CD8-positive, alpha-beta memory T cell (primary cell): ENCODE measurements around the gene IQCK. TPM values are rescaled to one million over a fixed set of nuclear protein-coding genes. Genes with fewer than 3 reads are reported as not detected.
"Not testable (repeated sequence)": the region's sequence is repeated elsewhere in the genome, so short reads cannot be mapped to it uniquely, and the experiment has no call there.

Source experiments
- CTCF ChIA-PET: fragments of 350-600 bp; sonication (Branson Sonifier 250); formaldehyde crosslinking; loops from one replicate; lab custom pipeline; 2021; ENCODE audit warnings: antibody characterized with exemption; lab: Charles Lee
- POLR2A ChIA-PET: fragments of 350-600 bp; sonication (Branson Sonifier 250); formaldehyde crosslinking; loops from one replicate; lab custom pipeline; 2021; ENCODE audit warnings: antibody characterized with exemption; lab: Charles Lee
- DNase-seq, 5 donors: peaks; one replicate each; pipeline versions ENCODE4 v3.0.0 to v3.0.0-alpha.2; 2020 to 2022; ENCODE audit warnings: mixed read lengths in 1 of 5
- H3K27ac ChIP-seq: one replicate; pipeline ENCODE4 v1.7.0; 2013; ENCODE audit warnings: low read depth, mild to moderate bottlenecking, low read length, moderate library complexity
- H3K27me3 ChIP-seq: 2 replicates; pipeline ENCODE4 v1.7.0; 2013; ENCODE audit warnings: low read length, mild to moderate bottlenecking; ENCODE audit not compliant: insufficient read depth, poor library complexity, severe bottlenecking
- H3K36me3 ChIP-seq: 2 replicates; pipeline ENCODE4 v1.7.0; 2013; ENCODE audit warnings: mild to moderate bottlenecking, low read length, moderate library complexity; ENCODE audit not compliant: insufficient read depth
- H3K4me1 ChIP-seq: 2 replicates; pipeline ENCODE4 v1.7.0; 2013; ENCODE audit warnings: mild to moderate bottlenecking, low read length, moderate library complexity; ENCODE audit not compliant: insufficient read depth
- H3K4me3 ChIP-seq: 2 replicates; pipeline ENCODE4 v1.7.0; 2013; ENCODE audit warnings: mild to moderate bottlenecking, low read length
- H3K9me3 ChIP-seq: 2 replicates; pipeline ENCODE4 v1.7.0; 2013; ENCODE audit warnings: mild to moderate bottlenecking, low read length
- H3K27ac Mint-ChIP-seq, 8 donors: one replicate each; pipeline ENCODE4 v1.8.0; 2020 to 2021; ENCODE audit warnings: mixed read lengths in 8 of 8, mild to moderate bottlenecking in 6 of 8, inconsistent platforms in 3 of 8, moderate library complexity in 3 of 8
- H3K27me3 Mint-ChIP-seq, 2 donors: one replicate each; pipeline ENCODE4 v1.8.0; 2020 to 2021; ENCODE audit warnings: mixed read lengths in 2 of 2, mild to moderate bottlenecking in 1 of 2, moderate library complexity in 1 of 2
- H3K36me3 Mint-ChIP-seq, 3 donors: one replicate each; pipeline ENCODE4 v1.8.0; 2020 to 2021; ENCODE audit warnings: mixed read lengths in 3 of 3, inconsistent platforms in 1 of 3, mild to moderate bottlenecking in 1 of 3
- H3K4me1 Mint-ChIP-seq, 3 donors: one replicate each; pipeline ENCODE4 v1.8.0; 2020 to 2021; ENCODE audit warnings: mixed read lengths in 3 of 3, inconsistent platforms in 1 of 3, mild to moderate bottlenecking in 1 of 3
- H3K4me3 Mint-ChIP-seq, 7 donors: one replicate each; pipeline ENCODE4 v1.8.0; 2020 to 2021; ENCODE audit warnings: mixed read lengths in 7 of 7, mild to moderate bottlenecking in 6 of 7, moderate library complexity in 4 of 7, inconsistent platforms in 2 of 7
- H3K9me3 Mint-ChIP-seq, 5 donors: one replicate each; pipeline ENCODE4 v1.8.0; 2020 to 2022; ENCODE audit warnings: mixed read lengths in 5 of 5, mild to moderate bottlenecking in 3 of 5, moderate library complexity in 2 of 5, inconsistent platforms in 1 of 5
- polyA plus RNA-seq: library from polyadenylated mRNA; unstranded; fragments of 300-500 nt; fragmentation: Illumina TruSeq; gene quantifications from one replicate; pipeline ENCODE4 v1.2.3, GENCODE V29; 2021
- total RNA-seq, 2 experiments: library from RNA; stranded (reverse); gene quantifications; one replicate each; pipeline ENCODE4 v1.2.3, GENCODE V29; 2021

The IQCK gene
- total and polyA plus RNA-seq, 3 experiments from 2014 or later: 1.9 to 3.8 (median 2.6) TPM

- Mint-ChIP-seq H3K36me3 (no peaks in the 10 kb centered on the region), H3K27me3 (no peaks in the 10 kb centered on the region), H3K27ac (no peak overlapping the region), H3K9me3 (no peaks in the 10 kb centered on the region), H3K4me3 (no peak overlapping the region), H3K4me1 (no peaks in the 10 kb centered on the region)
- ChIA-PET CTCF (no interaction called here), POLR2A (no interaction called here)
- H3K36me3 ChIP-seq: no peaks in the 10 kb centered on the region
- H3K27me3 ChIP-seq: no peaks in the 10 kb centered on the region
- no peak for DNase-seq
- no peaks in the 10 kb centered on the region for H3K9me3 ChIP-seq
- no peak overlapping the region for H3K4me3 ChIP-seq
- no peak overlapping the region for H3K27ac ChIP-seq
- no peaks in the 10 kb centered on the region for H3K4me1 ChIP-seq
Observed at GRCh38 chr16:19776565-19776964, 58.5 kb downstream of the IQCK start.

GRCh38 chr16:19780321-19780720, 62.2 kb downstream of the IQCK start:
- Mint-ChIP-seq H3K36me3 (no peaks in the 10 kb centered on the region), H3K4me3 (no peak overlapping the region), H3K4me1 (no peaks in the 10 kb centered on the region), H3K27ac (no peak overlapping the region), H3K27me3 (no peaks in the 10 kb centered on the region), H3K9me3 (no peaks in the 10 kb centered on the region)
- Histone ChIP-seq H3K36me3 (no peaks in the 10 kb centered on the region), H3K4me3 (no peak overlapping the region), H3K27ac (no peak overlapping the region), H3K4me1 (no peaks in the 10 kb centered on the region), H3K9me3 (no peaks in the 10 kb centered on the region), H3K27me3 (no peaks in the 10 kb centered on the region)
- CTCF ChIA-PET: no interaction called here
- DNase-seq: no peak
- POLR2A ChIA-PET: no interaction called here

- H3K27ac Mint-ChIP-seq: peak overlapping the region in 1 of 8 donors; percentile 24
- DNase-seq: no peak
- no peak overlapping the region for H3K4me3 Mint-ChIP-seq
- H3K36me3 ChIP-seq: no peaks in the 10 kb centered on the region
- no peaks in the 10 kb centered on the region for H3K9me3 Mint-ChIP-seq
- no peaks in the 10 kb centered on the region for H3K4me1 ChIP-seq
- ChIA-PET CTCF (no interaction called here), POLR2A (no interaction called here)
- no peaks in the 10 kb centered on the region for H3K27me3 ChIP-seq
- no peaks in the 10 kb centered on the region for H3K36me3 Mint-ChIP-seq
- H3K4me3 ChIP-seq: no peak overlapping the region
- H3K27ac ChIP-seq: no peak overlapping the region
- H3K9me3 ChIP-seq: no peaks in the 10 kb centered on the region
- no peaks in the 10 kb centered on the region for H3K27me3 Mint-ChIP-seq
- no peaks in the 10 kb centered on the region for H3K4me1 Mint-ChIP-seq
Observed at GRCh38 chr16:19781226-19781625, 63.2 kb downstream of the IQCK start.

GRCh38 chr16:19783363-19784182, 65.5 kb downstream of the IQCK start:
- Mint-ChIP-seq H3K4me3 (no peak overlapping the region), H3K9me3 (no peaks in the 10 kb centered on the region), H3K36me3 (no peaks in the 10 kb centered on the region), H3K4me1 (no peaks in the 10 kb centered on the region), H3K27me3 (no peaks in the 10 kb centered on the region), H3K27ac (no peak overlapping the region)
- ChIA-PET CTCF (no interaction called here), POLR2A (no interaction called here)
- H3K27me3 ChIP-seq: no peaks in the 10 kb centered on the region
- no peak for DNase-seq
- no peak overlapping the region for H3K4me3 ChIP-seq
- no peaks in the 10 kb centered on the region for H3K9me3 ChIP-seq
- no peaks in the 10 kb centered on the region for H3K36me3 ChIP-seq
- H3K27ac ChIP-seq: no peak overlapping the region
- no peaks in the 10 kb centered on the region for H3K4me1 ChIP-seq

DNA sequence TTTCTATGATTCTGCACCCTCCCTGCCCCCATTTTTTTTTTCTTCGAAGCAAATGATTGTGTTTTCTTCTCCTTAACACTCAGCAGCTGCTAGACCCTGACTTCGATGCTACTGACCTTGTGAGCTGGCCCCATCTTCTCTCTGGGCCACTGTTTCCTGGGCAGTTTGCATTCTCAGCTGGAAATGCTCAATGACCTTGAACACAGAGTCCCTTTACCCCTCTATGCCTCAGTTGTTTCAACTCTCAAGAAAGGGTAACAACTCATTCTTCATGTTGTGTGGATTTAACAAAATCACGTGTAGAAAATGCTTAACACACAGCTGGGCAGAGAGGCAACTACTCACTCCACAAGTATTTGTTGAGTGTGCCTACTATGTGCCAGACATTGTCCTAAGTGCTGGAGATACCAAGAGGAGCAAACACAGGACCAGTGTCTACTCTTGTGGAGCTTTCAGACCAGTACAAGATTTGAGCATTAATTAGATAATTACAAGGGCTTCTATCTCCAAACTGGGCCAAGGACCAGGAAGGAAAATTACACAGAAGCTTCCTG, 66.2 kb downstream of the IQCK start:
- no peak overlapping the region for H3K27ac ChIP-seq
- no peaks in the 10 kb centered on the region for H3K36me3 ChIP-seq
- no peaks in the 10 kb centered on the region for H3K9me3 Mint-ChIP-seq
- H3K27ac Mint-ChIP-seq: peak overlapping the region in 1 of 8 donors; percentile 19
- H3K27me3 ChIP-seq: no peaks in the 10 kb centered on the region
- H3K4me1 Mint-ChIP-seq: no peaks in the 10 kb centered on the region
- no peaks in the 10 kb centered on the region for H3K27me3 Mint-ChIP-seq
- ChIA-PET CTCF (no interaction called here), POLR2A (no interaction called here)
- H3K4me3 Mint-ChIP-seq: no peak overlapping the region
- DNase-seq: no peak
- H3K4me3 ChIP-seq: no peak overlapping the region
- no peaks in the 10 kb centered on the region for H3K36me3 Mint-ChIP-seq
- no peaks in the 10 kb centered on the region for H3K4me1 ChIP-seq
- H3K9me3 ChIP-seq: no peaks in the 10 kb centered on the region

DNA sequence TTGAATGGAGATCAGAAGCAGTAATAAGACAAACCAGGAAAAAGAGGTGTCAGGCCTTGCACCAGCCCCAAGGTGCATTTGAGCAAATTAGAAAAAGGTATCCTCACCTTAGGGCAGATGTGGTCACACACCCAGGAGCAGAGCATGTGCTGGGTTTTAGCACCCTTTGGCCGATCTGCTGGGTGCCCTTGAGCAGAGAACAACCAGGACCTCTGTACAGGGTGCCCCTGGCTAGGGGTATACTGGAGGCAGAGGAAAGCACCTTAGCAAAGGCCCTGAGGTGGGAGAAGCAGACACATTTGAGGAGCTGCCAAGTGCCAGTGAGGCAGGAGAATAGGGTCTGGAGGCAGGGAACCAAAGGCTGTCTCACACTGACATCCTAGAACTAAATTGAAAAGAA, 67.0 kb downstream of the IQCK start:
- Mint-ChIP-seq H3K9me3 (no peaks in the 10 kb centered on the region), H3K4me3 (no peak overlapping the region), H3K27me3 (no peaks in the 10 kb centered on the region), H3K4me1 (no peaks in the 10 kb centered on the region), H3K27ac (no peak overlapping the region), H3K36me3 (no peaks in the 10 kb centered on the region)
- Histone ChIP-seq H3K4me3 (no peak overlapping the region), H3K4me1 (no peaks in the 10 kb centered on the region), H3K36me3 (no peaks in the 10 kb centered on the region), H3K9me3 (no peaks in the 10 kb centered on the region), H3K27ac (no peak overlapping the region), H3K27me3 (no peaks in the 10 kb centered on the region)
- ChIA-PET CTCF (no interaction called here), POLR2A (no interaction called here)
- DNase-seq: no peak

- no peaks in the 10 kb centered on the region for H3K4me1 ChIP-seq
- CTCF ChIA-PET: no interaction called here
- H3K9me3 ChIP-seq: no peaks in the 10 kb centered on the region
- no peak for DNase-seq
- no peak overlapping the region for H3K27ac ChIP-seq
- no peak overlapping the region for H3K4me3 ChIP-seq
- H3K4me1 Mint-ChIP-seq: no peaks in the 10 kb centered on the region
- H3K36me3 Mint-ChIP-seq: no peaks in the 10 kb centered on the region
- H3K27me3 ChIP-seq: no peaks in the 10 kb centered on the region
- H3K27ac Mint-ChIP-seq: no peak overlapping the region
- H3K9me3 Mint-ChIP-seq: no peaks in the 10 kb centered on the region
- POLR2A ChIA-PET: no interaction called here
- H3K36me3 ChIP-seq: no peaks in the 10 kb centered on the region
- H3K27me3 Mint-ChIP-seq: no peaks in the 10 kb centered on the region
- H3K4me3 Mint-ChIP-seq: no peak overlapping the region
Observed at GRCh38 chr16:19785512-19786130, 67.5 kb downstream of the IQCK start.

DNA sequence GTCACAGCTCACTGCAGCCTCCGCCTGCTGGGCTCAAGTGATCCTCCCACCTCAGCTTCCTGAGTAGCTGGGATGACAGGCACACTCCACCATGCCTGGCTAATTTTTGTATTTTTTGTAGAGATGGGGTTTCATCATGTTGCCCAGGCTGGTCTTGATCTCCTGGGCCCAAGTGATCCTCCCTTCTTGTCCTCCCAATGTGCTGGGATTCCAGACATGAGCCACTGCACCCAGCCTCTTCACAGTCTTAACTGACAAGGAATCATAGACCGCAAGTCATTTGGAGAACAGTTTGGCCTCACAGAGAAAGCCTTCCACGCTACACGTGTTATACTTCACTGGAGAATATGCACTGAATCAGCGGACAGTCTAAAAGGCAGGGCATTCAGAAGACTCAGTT, 83.3 kb downstream of the IQCK start:
- DNase-seq, CTCF ChIA-PET, POLR2A ChIA-PET, H3K27ac Mint-ChIP-seq, H3K36me3 Mint-ChIP-seq, H3K9me3 ChIP-seq, H3K27ac ChIP-seq, H3K27me3 ChIP-seq, H3K27me3 Mint-ChIP-seq, H3K4me3 ChIP-seq, H3K36me3 ChIP-seq, H3K4me3 Mint-ChIP-seq, H3K9me3 Mint-ChIP-seq: not testable (repeated sequence)
- peaks cover 10 to 15% (median 12%) of the 10 kb centered on the region in 3 donors for H3K4me1 Mint-ChIP-seq
- H3K4me1 ChIP-seq: peaks cover 14% of the 10 kb centered on the region
